ENCODE measurements around the gene COLEC11.

DNA sequence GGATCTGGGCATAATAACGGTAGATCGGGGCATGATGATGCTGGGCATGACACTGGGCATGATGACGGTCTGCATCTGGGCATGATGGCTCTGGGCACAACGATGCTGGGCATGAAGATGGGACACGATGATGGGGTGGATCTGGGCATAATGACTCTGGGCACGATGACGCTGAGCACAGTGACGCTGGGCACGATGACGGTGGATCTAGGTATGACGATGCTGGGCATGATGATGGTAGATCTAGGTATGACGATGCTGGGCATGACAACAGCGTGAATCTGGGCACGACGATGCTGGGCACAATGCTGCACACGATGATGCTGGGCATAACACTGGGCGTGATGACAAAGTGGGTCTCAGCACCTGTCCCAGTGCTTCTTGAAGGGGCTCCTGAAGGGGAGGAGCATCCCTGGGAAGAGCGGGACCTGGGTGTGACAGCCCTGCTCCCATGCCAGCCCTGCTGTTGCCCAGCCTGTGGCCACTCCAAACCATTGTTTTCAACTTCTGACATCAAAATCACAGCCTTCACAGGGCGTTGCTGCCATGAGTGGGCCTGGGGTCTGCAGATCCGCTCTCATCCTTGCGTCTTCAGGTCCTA is 32.7 kb downstream of the COLEC11 start:
- no peak for TF ChIP-seq RCOR1 (conservative IDR thresholded peaks at IDR 0.05; ENCODE audit: low read depth, low read length)
- TF ChIP-seq, protein P1, sequence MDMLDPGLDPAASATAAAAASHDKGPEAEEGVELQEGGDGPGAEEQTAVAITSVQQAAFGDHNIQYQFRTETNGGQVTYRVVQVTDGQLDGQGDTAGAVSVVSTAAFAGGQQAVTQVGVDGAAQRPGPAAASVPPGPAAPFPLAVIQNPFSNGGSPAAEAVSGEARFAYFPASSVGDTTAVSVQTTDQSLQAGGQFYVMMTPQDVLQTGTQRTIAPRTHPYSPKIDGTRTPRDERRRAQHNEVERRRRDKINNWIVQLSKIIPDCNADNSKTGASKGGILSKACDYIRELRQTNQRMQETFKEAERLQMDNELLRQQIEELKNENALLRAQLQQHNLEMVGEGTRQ (IDR thresholded peaks at IDR 0.05; ENCODE audit: borderline replicate concordance, low read depth, low read length) = no peak

Measured in GM12878 (cell line).